Endothelial cell of umbilical vein (primary cell): Measurements from ENCODE around the gene APOO. TPM values are rescaled to one million over a fixed set of nuclear protein-coding genes. Genes with fewer than 3 reads are reported as not detected.

Source experiments
- BruUV-seq: library from RNA; stranded (reverse); fragments of 400-500 nt; replicated peaks from 2 replicates; lab custom pipeline; 2021; lab: Mats Ljungman, UMichigan
- CTCF ChIA-PET: fragments of 300-600, 350-600 bp; sonication (Branson Sonifier 250); formaldehyde crosslinking; loops from one replicate; lab custom pipeline; 2021; ENCODE audit warnings: antibody characterized with exemption, inconsistent platforms; lab: Charles Lee
- POLR2A ChIA-PET: fragments of 300-600, 350-600 bp; sonication (Branson Sonifier 250); formaldehyde crosslinking; loops from one replicate; lab custom pipeline; 2021; ENCODE audit warnings: antibody characterized with exemption, inconsistent platforms; lab: Charles Lee
- DNase-seq: peaks from one replicate; pipeline ENCODE4 v3.0.0-alpha.2; 2011; ENCODE audit warnings: low read depth, low spot score
- FAIRE-seq: peaks from 2 replicates; lab custom pipeline; 2011; peaks lifted over from hg19 to GRCh38; lab: Jason Lieb, UNC
- H2AFZ ChIP-seq: 2 replicates; pipeline ENCODE4 v1.6.0; 2012; ENCODE audit warnings: low read depth, low read length, control low read depth, inconsistent platforms
- H3K27ac ChIP-seq: 2 replicates; pipeline ENCODE4 v1.5.1; 2011; ENCODE audit warnings: low read depth, mild to moderate bottlenecking, control low read depth, low read length, moderate library complexity; ENCODE audit not compliant: insufficient read depth
- H3K27me3 ChIP-seq, 2 experiments: 2 replicates each; pipeline versions ENCODE4 v1.6.0 to v1.6.1; 2011; ENCODE audit warnings: low read length in 2 of 2, mixed read lengths in 1 of 2; ENCODE audit not compliant: control insufficient read depth in 2 of 2, insufficient read depth in 2 of 2
- H3K36me3 ChIP-seq, 2 experiments: 2 replicates in 1 of 2; 3 replicates in 1 of 2; pipeline ENCODE4 v1.5.1; 2011; ENCODE audit warnings: low read length in 2 of 2, mild to moderate bottlenecking in 1 of 2, moderate library complexity in 1 of 2; ENCODE audit not compliant: control insufficient read depth in 2 of 2, insufficient read depth in 2 of 2; ENCODE audit errors: extremely low read depth in 1 of 2
- H3K4me1 ChIP-seq: 3 replicates; pipeline ENCODE4 v1.5.1; 2011; ENCODE audit warnings: mild to moderate bottlenecking, low read length; ENCODE audit not compliant: control insufficient read depth, insufficient read depth; ENCODE audit errors: extremely low read depth
- H3K4me2 ChIP-seq: 2 replicates; pipeline ENCODE4 v1.6.1; 2011; ENCODE audit warnings: low read length, control low read depth, mixed read lengths; ENCODE audit not compliant: insufficient read depth
- H3K4me3 ChIP-seq, 3 experiments: fragments of 200-600 bp in 1 of 3; sonication (generic), shearing (Covaris generic) in 1 of 3; replicated peaks in 1 of 3; 2 replicates each; pipeline ENCODE4 v1.5.1; 2011 to 2016; ENCODE audit warnings: control low read depth in 3 of 3, low read length in 3 of 3, mild to moderate bottlenecking in 2 of 3, inconsistent platforms in 1 of 3, low read depth in 1 of 3, moderate library complexity in 1 of 3; ENCODE audit not compliant: insufficient read depth in 1 of 3
- H3K79me2 ChIP-seq: 2 replicates; pipeline ENCODE4 v1.6.0; 2012; ENCODE audit warnings: low read length, inconsistent platforms; ENCODE audit not compliant: control insufficient read depth, insufficient read depth
- H3K9ac ChIP-seq: replicated peaks from 2 replicates; pipeline ENCODE3; 2011; ENCODE audit warnings: low read length, control low read depth; ENCODE audit not compliant: insufficient read depth; ENCODE audit errors: extremely low read depth
- H3K9me1 ChIP-seq: replicated peaks from 3 replicates; pipeline ENCODE4 v1.6.0; 2011; ENCODE audit warnings: mild to moderate bottlenecking, low read length; ENCODE audit not compliant: control insufficient read depth, insufficient read depth; ENCODE audit errors: extremely low read depth
- H3K9me3 ChIP-seq: replicated peaks from 2 replicates; pipeline ENCODE4 v1.5.1; 2012; ENCODE audit warnings: low read length, inconsistent platforms; ENCODE audit not compliant: control insufficient read depth, insufficient read depth
- H4K20me1 ChIP-seq: replicated peaks from 2 replicates; pipeline ENCODE3; 2011; ENCODE audit warnings: mild to moderate bottlenecking, low read length; ENCODE audit not compliant: control insufficient read depth, insufficient read depth; ENCODE audit errors: extremely low read depth
- CTCF ChIP-seq, 2 donors: IDR thresholded peaks; 1 replicate in 1 of 2; 2 replicates in 1 of 2; pipeline ENCODE4 v1.5.1; 2011; ENCODE audit warnings: low read length in 2 of 2, mild to moderate bottlenecking in 2 of 2, moderate library complexity in 2 of 2, control low read depth in 1 of 2, inconsistent platforms in 1 of 2, low read depth in 1 of 2; ENCODE audit not compliant: insufficient read depth in 1 of 2; ENCODE audit errors: extremely low read depth in 1 of 2
- EZH2 ChIP-seq: IDR thresholded peaks from 2 replicates; pipeline ENCODE4 v1.6.1; 2012; ENCODE audit warnings: borderline replicate concordance, low read depth, mild to moderate bottlenecking, moderate library complexity, low read length, inconsistent platforms; ENCODE audit not compliant: severe bottlenecking
- FOS ChIP-seq: IDR thresholded peaks from 2 replicates; pipeline ENCODE4 v1.6.1; 2011; ENCODE audit warnings: mild to moderate bottlenecking, low read length, moderate library complexity, borderline replicate concordance; ENCODE audit not compliant: insufficient read depth
- GATA2 ChIP-seq: IDR thresholded peaks from 2 replicates; pipeline ENCODE4 v1.7.0; 2011; ENCODE audit warnings: low read depth, mild to moderate bottlenecking, moderate library complexity, mixed read lengths, low read length; ENCODE audit not compliant: insufficient read length, insufficient read depth
- JUN ChIP-seq: IDR thresholded peaks from 2 replicates; pipeline ENCODE4 v1.6.1; 2011; ENCODE audit warnings: borderline replicate concordance, low read depth; ENCODE audit not compliant: insufficient read length, insufficient read depth
- MAX ChIP-seq: IDR thresholded peaks from 2 replicates; pipeline ENCODE4 v1.6.1; 2011; ENCODE audit not compliant: insufficient read depth, insufficient read length
- MYC ChIP-seq: IDR thresholded peaks from one replicate; pipeline ENCODE4 v1.6.1; 2011; ENCODE audit warnings: mild to moderate bottlenecking, low read depth, low read length
- POLR2AphosphoS5 ChIP-seq: IDR thresholded peaks from 2 replicates; pipeline ENCODE4 v1.6.1; 2012; ENCODE audit warnings: low read depth, mild to moderate bottlenecking, control low read depth, low read length, moderate library complexity; ENCODE audit not compliant: insufficient read depth
- dilution Hi-C: fragments of 300-500 bp; cut with MboI; formaldehyde crosslinking; loops from one replicate; pipeline ENCODE4 v1.15.0; 2019; ENCODE audit warnings: low sequenced_read_pairs; ENCODE audit not compliant: extremely low pct_ligation_motif_present
- intact Hi-C: fragments of 100-400 bp; cut with micrococcal nuclease; formaldehyde crosslinking; loops from one replicate; pipeline ENCODE4 v1.10.0; 2022
- polyA plus RNA-seq, 4 experiments: library from polyadenylated mRNA; depleted of rRNA in 3 of 4; stranded (reverse) in 3 of 4; unstranded in 1 of 4; fragments of >200 nt; gene quantifications; 2 replicates each; pipeline versions ENCODE4 v1.2.1 to v1.2.3, GENCODE V29; 2011 to 2012; ENCODE audit warnings: missing spikeins in 1 of 4
- total RNA-seq: library from RNA; stranded (reverse); gene quantifications from 2 replicates; pipeline ENCODE4 v1.2.3, GENCODE V29; 2021

Gene APOO
- total and polyA plus RNA-seq, 2 donors (not counting 3 experiments of a cell fraction or from before 2014, with no cell fraction given) = 9.8 to 24.3 TPM

GRCh38 chrX:23825675-23826074 is 82.1 kb downstream of the APOO start:
- TF ChIP-seq JUN (no peak), FOS (no peak), MYC (no peak), EZH2 (no peak), POLR2AphosphoS5 (no peak), CTCF (IDR thresholded peaks at IDR 0.05; ENCODE audit: extremely low read depth in 1 of 2, insufficient read depth in 1 of 2, low read depth in 1 of 2, low read length in 2 of 2) (no peak), GATA2 (no peak), MAX (no peak)

More at GRCh38 chrX:23825675-23826074, 82.1 kb downstream of the APOO start:
- Histone ChIP-seq H3K9me3 (no peaks in the 10 kb centered on the region), H3K4me3 (no peak overlapping the region), H3K36me3 (no peaks in the 10 kb centered on the region), H3K27ac (no peak overlapping the region), H3K4me2 (no peak overlapping the region), H4K20me1 (no peaks in the 10 kb centered on the region), H2AFZ (no peak overlapping the region), H3K9me1 (no peaks in the 10 kb centered on the region), H3K4me1 (no peaks in the 10 kb centered on the region), H3K9ac (no peak overlapping the region), H3K27me3 (no peaks in the 10 kb centered on the region), H3K79me2 (no peaks in the 10 kb centered on the region)
- dilution Hi-C loops (no loop called here), intact Hi-C loops (no loop called here)
- DNase-seq (no peak), FAIRE-seq (no peak)
- BruUV-seq = no TSS peak
- ChIA-PET CTCF (no interaction called here), POLR2A (no interaction called here)
